ENCODE measurements around the gene KLF3. TPM values are rescaled to one million over a fixed set of nuclear protein-coding genes. Genes with fewer than 3 reads are reported as not detected.

The KLF3 gene
- total and polyA plus RNA-seq, 2 of the 8 experiments (the other 6 are each of a cell fraction or from before 2014, with no cell fraction given) = 8.0 to 14.9 TPM

DNA sequence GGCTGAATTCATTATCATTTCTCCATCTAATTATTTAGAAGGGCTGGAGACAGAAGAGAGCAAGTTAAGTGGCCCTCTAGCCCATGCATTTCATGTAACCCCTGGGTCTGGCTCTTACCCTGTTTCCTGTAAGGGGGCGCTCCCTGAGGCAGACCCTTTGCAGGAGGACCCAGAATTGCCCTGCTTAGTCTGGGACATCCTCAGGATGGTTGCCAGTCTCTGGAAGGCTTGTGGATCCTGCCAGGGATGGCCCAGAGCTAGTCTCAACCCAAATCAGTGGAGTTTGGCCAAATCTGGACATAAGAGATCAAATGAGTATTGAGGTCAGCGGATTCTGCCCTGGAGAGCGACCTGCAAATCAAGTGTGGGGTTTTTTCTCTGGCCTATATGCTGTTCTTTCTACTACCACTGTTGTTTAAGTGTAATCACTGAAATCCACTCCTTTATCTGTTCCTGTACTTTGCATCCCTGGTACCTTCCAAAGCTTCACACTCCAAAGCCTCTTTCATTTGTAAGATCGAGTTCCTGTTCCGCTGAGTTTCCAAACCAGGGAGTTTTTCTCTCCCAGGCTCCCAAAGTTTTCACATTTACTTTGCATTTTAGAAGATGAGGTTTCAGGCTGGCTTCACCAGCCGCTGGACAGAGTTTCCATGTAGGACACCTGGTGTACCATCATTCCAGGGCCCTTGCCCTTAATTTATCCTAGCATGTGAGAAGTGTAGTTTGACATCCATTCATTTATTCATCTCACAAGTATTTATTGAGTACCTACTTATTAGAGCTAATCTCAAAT lies 6.3 kb downstream of the KLF3 start:
- Histone ChIP-seq H4K8ac (ENCODE audit: extremely low read depth, insufficient read depth, low read length) (no peak overlapping the region), H3K36me3 (ENCODE audit: control insufficient read depth in 2 of 4, insufficient read depth in 4 of 4, low read length in 3 of 4) (no peaks in the 10 kb centered on the region), H2BK120ac (replicated peaks; ENCODE audit: low read depth, low read length) (no peak overlapping the region), H4K5ac (ENCODE audit: insufficient read length, low read depth, low read length) (no peak overlapping the region), H3K79me1 (ENCODE audit: low read depth, low read length) (peaks cover 13% of the 10 kb centered on the region), H4K91ac (replicated peaks; ENCODE audit: insufficient read length, low read length) (peak overlapping the region; percentile 12), H2BK15ac (ENCODE audit: low read length) (peak overlapping the region; percentile 33; the same call in 1 of the 2 replicates), H3K4me3 (ENCODE audit: extremely low read depth in 1 of 4, insufficient read depth in 2 of 4, low read depth in 3 of 4, low read length in 4 of 4) (no peak overlapping the region), H2BK12ac (ENCODE audit: low read depth, low read length) (0 out of 2 replicates have a peak overlapping the region, but pooled peaks have one; percentile 23), H3K9ac (replicated peaks in 1 of 4; ENCODE audit: extremely low read depth in 1 of 4, low read depth in 3 of 4, low read length in 3 of 4) (no peak overlapping the region), H2AK5ac (ENCODE audit: low read depth, low read length) (no peak overlapping the region), H3K4ac (replicated peaks; ENCODE audit: insufficient read length, low read depth, low read length) (no peak overlapping the region), H2AFZ (ENCODE audit: low read length) (no peak overlapping the region), H3K23me2 (ENCODE audit: low read depth, low read length) (no peaks in the 10 kb centered on the region), H3K56ac (replicated peaks; ENCODE audit: insufficient read length, low read depth, low read length) (no peak overlapping the region), H3K4me2 (ENCODE audit: insufficient read depth in 1 of 2, low read depth in 2 of 2, low read length in 2 of 2) (no peak overlapping the region), H3K27ac (ENCODE audit: low read depth, low read length) (no peak overlapping the region), H3K23ac (ENCODE audit: insufficient read length) (no peak overlapping the region), H3K9me3 (ENCODE audit: insufficient read depth in 2 of 2, low read depth in 1 of 2, low read length in 1 of 2) (no peaks in the 10 kb centered on the region), H3K27me3 (replicated peaks in 1 of 4; ENCODE audit: control insufficient read depth in 3 of 4, extremely low read depth in 1 of 4, insufficient read depth in 3 of 4, low read length in 3 of 4) (peaks cover 0 to 4% (median 0%) of the 10 kb centered on the region in 4 experiments; a peak in 2 of 7 replicates), H3K18ac (ENCODE audit: extremely low read depth, low read length) (no peak overlapping the region; the same call in 1 of the 2 replicates), H2BK20ac (ENCODE audit: low read length) (peak overlapping the region; percentile 50; the same call in 1 of the 2 replicates), H3K14ac (ENCODE audit: insufficient read length) (no peak overlapping the region), H2BK5ac (ENCODE audit: low read depth, low read length) (no peak overlapping the region), H4K20me1 (replicated peaks in 1 of 2; ENCODE audit: control insufficient read depth in 1 of 2, insufficient read depth in 2 of 2, low read length in 2 of 2) (peaks cover 0 to 9% of the 10 kb centered on the region in 2 experiments), H3K79me2 (ENCODE audit: control insufficient read depth in 1 of 2, insufficient read depth in 2 of 2, low read length in 2 of 2) (peaks cover 3 to 92% of the 10 kb centered on the region in 2 experiments; a peak in 2 of 4 replicates), H3K4me1 (replicated peaks in 1 of 4; ENCODE audit: control insufficient read depth in 3 of 4, insufficient read depth in 4 of 4, low read length in 3 of 4) (peaks cover 28 to 62% (median 34%) of the 10 kb centered on the region in 4 experiments)
- FAIRE-seq (no peak), DNase-seq (ENCODE audit: low read depth in 1 of 2, low spot score in 2 of 2) (no peak)
- ChIA-PET POLR2A (ENCODE audit: partially characterized antibody) (no interaction called here), CTCF (ENCODE audit: partially characterized antibody) (interaction anchor here (1.0 to 2.7 kb wide), 4 partner anchors 8 to 351 kb away, joined by 3 to 8 read pairs (median 4); no protein-coding TSS in a partner anchor)
- 84% methylated on average over 6 of the region's 6 CpGs; no CpG with 5 or more reads in 1 of the 2 experiments for WGBS, 2 experiments (ENCODE audit: extremely low coverage in 1 of 2, insufficient coverage in 1 of 2, insufficient read length in 1 of 2, insufficient replicate concordance in 2 of 2, low coverage in 1 of 2, low lambda C conversion rate in 2 of 2, missing lambda C conversion rate in 1 of 2)
- TF ChIP-seq KDM4A (IDR thresholded peaks at IDR 0.05; ENCODE audit: low read depth, low read length, severe bottlenecking) = no peak
- no peak for TF ChIP-seq CBX5 (IDR thresholded peaks at IDR 0.05; ENCODE audit: low read depth, low read length)
- no peak for TF ChIP-seq MAFK (IDR thresholded peaks at IDR 0.05; ENCODE audit: low read depth, low read length)
- peak; percentile 30; the same call in 1 of the 2 replicates for TF ChIP-seq POLR2AphosphoS5 (IDR thresholded peaks at IDR 0.05; ENCODE audit: low read depth, low read length)
- TF ChIP-seq POLR2A (IDR thresholded peaks at IDR 0.05; ENCODE audit: control extremely low read depth in 1 of 2, low read depth in 2 of 2, low read length in 2 of 2) = no peak
